SHP77 treated with DMSO at 0.1 percent for 48 hours (cell line): ENCODE measurements around the gene KIAA1671.
A peak's percentile ranks its signal among the peaks of the same experiment; 100 is the strongest.

Experiments used
- DNase-seq: peaks from one replicate; lab custom pipeline; 2025; lab: John Stamatoyannopoulos, UW

KIAA1671 gene

DNA sequence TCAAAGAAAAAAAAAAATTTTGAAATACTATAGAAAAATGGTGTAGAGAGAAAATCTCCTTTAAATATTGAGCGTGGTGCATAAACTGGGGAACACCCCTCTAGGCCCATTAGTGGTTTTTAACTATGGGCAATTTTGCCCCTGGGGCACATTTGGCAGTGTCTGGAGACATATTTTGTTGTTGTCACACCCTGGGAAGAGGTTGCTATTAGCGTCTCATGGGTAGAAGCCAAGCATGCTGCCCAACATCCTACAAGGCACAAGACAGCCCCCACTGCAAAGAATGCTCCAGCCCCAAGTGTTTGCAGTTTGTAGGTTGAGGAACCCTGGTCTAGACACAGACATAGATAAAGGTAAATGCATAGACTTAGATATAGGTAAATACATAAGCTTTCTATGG, 92.6 kb downstream of the KIAA1671 start:
- no peak for DNase-seq

- no peak for DNase-seq
These were observed 95.6 kb downstream of the KIAA1671 start for GRCh38 chr22:25048071-25048470.

DNA sequence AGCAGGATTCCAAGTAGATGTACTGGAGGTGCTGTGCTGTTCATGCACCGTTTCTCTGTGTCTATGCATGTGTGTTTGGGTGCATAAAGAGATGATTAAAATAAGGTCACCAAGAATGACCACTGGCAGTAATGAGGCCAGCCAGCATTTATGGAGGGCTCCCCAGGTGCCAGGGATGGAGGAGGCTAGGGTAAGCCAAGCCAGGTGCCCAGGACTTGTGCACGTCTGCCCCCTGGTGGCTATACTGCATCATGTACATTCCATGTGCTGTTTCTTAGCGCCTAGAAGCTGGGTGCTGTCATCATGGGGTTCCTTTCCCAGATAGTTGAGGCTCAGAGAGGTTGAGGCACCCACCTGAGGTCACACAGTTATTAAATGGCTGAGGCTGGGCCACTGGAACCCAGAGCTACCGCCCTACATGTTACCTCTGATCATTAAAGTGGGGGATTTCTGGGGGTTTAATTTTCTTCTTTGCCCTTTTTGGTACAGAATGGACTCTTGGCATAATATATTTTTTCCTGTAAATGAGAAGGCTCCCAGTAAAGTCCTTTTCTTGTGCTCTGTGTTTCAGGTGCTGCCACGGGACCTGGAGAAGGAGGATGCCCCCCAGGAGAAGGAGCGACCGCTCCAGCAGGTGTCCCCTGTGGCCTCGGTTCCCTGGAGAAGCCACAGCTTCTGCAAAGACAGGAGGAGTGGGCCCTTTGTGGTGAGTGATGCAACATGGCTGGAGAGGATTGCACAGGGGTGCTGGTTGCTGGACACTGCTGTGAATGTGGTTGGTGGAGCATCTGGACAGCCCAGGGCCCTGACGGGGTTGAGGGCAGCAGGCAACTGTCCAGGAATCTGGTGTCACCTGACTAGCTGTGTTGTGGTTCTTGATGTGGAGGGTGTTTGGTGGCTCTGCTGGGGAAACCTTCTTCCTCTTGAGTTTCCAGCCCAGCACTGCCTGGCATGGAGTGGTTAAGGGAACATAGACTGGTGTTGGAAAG, 96.4 kb downstream of the KIAA1671 start:
- peak; percentile 21 for DNase-seq

DNA sequence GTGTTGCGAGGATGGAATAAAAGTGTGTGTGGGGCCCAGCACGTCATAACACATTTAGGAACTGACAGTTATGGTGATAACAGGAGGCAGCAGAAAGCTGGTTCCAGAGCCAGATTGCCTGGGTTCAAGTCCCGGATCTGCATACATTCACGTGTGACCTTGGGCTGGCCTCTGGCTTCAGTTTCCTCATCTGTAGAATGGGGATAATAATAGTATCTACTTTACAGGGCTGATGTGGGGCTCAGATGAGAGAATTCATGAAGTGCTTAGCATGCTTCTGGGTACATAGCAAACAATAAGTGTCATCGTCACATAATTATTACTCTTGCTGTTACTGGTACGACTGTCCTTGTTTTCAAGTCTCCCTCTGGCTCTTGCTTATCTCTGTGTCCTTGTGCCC, 97.3 kb downstream of the KIAA1671 start:
- no peak for DNase-seq

- no peak for DNase-seq
These were observed 98.0 kb downstream of the KIAA1671 start for GRCh38 chr22:25050566-25050965.

DNA sequence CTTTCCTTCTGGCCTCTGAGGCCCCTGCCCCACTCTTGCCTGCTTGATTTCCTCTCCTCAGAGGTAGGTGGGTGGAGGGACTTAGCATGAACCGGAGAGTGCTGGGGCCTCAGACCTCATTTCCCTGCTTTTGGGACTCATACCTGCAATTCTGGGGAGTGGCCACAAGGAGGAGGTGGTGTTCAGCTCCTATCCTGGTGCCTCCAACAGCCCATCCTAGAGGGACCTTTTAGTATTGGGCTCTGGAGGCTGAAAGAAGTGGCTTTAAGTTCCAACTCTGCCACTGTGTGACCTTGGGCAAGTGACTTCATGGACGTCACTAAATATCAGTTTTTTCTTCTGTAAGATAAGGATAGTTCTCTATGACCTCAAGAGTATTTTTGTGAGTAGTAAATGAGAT, 98.6 kb downstream of the KIAA1671 start:
- peak; percentile 10 for DNase-seq

DNA sequence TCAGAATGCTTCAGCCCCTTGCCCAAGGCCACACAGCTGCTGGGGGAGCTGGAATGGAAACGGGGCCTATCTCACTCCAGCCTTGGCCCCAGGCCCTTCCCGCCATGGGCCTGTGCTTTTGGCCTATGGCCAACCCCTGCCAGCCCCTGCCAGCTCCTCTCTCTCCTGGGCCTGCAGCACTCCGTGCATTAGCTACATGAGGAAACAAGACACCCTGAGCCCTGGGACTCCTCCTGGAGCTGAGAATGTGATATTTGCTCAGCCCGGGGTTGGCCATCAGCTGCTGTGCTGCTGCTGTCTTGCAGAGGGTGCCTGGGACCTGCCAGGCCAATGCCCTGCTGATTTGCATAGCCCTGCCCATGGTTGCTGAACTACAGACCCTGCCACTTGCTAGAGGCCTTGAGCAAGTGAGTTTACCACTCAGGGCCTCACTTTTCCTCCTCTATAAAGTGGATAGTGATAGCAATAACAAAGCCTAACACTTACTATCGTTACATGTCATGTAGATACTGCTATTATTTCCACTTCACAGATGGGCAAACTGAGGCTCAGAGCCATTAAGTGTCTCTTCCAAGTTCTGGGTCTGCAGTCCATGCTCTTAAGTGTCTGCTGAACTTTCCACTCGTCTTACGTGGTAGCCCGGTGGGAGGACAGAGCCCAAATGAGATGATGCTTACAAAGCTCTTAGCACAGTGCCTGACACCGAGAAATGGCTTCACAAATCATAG, 99.6 kb downstream of the KIAA1671 start:
- DNase-seq = peak; percentile 59

GRCh38 chr22:25053153-25053805, 100.8 kb downstream of the KIAA1671 start:
- DNase-seq = no peak

- DNase-seq = no peak
These were observed 102.5 kb downstream of the KIAA1671 start for GRCh38 chr22:25054943-25055511.

GRCh38 chr22:25057013-25057881, 104.7 kb downstream of the KIAA1671 start:
- peak; percentile 43 for DNase-seq

DNA sequence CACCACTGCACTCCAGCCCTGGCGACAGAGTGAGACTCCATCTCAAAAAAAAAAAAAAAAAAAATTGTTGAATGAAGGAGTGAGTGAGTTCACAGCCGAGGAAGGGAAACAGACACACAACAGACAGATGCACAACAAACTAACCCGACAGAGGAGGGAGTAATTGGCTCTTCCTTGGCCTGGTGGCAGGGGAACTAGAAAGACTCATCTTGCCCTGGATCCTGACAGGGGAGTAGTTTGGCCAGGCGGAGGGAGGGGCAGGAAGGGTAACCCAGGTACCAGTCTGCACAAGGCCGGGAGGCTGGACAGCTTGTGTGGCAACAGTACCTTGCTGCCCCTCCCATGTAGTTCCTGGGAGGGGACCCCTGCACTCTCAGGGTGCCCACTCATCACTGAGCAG, 106.9 kb downstream of the KIAA1671 start:
- DNase-seq = no peak

- no peak for DNase-seq
These were observed 108.1 kb downstream of the KIAA1671 start for GRCh38 chr22:25060522-25061071.

- DNase-seq = no peak
These were observed 108.6 kb downstream of the KIAA1671 start for GRCh38 chr22:25061134-25061533.

- no peak for DNase-seq
These were observed 109.3 kb downstream of the KIAA1671 start for GRCh38 chr22:25061605-25062376.

GRCh38 chr22:25062386-25063085, 110.0 kb downstream of the KIAA1671 start:
- DNase-seq = no peak

DNA sequence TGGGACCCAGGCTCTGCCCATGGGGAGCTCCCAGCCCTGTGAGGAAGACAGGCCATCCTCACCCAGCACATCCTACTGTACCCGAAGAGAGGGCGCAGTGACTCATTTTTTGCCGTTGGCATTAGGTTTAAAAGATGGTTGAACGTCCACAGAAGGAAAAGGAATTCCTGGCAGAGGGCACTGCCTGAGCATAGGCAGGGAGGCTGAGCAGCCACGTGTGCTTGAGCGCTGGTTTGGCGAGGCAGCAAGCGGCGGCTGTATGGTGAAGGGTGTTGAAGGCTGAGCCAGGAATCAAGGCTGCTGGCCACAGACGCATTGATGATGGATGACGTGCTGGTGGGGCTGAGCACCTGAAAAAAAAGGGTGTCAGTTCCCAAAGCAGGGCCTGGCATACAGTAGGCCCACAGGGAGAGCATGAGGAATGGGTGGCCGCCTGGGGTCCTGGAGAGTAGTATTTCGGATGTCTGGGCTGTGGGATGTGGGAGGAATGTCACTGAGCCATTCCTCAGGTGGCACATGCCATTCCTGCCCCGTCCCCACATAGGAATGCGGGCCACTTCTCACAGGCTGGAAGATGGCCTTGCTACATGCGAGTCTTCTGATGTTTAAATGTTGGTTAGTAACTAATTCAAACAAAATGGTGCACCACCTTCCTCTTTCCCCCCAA, 112.5 kb downstream of the KIAA1671 start:
- no peak for DNase-seq

DNA sequence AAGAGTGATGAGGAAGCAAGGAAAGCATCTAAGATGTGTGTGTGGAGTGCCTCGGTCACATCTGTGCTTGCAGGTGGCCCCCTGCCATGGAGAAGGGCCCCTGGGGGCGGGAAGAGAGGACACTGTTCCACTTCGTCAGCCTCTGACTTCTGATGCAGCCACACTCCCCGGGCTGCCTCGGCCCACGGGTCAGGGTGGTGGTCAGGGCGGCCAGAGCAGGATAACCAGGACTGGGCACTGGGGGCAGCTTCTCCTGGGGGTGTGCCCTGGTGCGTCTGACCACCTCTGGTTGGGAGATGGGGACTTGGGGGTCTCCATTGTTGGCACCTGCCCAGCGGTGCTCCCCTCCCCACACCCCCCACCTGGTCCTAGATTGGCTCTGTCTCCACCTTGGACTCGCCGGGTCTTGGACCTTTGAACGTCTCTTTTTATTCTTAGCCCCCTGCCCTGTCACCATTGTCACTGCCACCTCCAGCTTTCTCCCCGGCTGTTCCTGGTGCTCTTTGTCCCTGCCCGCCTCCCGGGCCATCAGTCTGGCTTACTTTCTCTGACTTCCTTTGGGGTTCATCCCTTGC, 114.4 kb downstream of the KIAA1671 start:
- no peak for DNase-seq

- DNase-seq = no peak
These were observed 115.4 kb downstream of the KIAA1671 start for GRCh38 chr22:25067851-25068421.
